Prostate gland (tissue), 2 donors: ENCODE results near the gene SLC25A53.
"Not testable (repeated sequence)": the region's sequence is repeated elsewhere in the genome, so short reads cannot be mapped to it uniquely, and the experiment has no call there.

ENCODE experiments used
- CTCF ChIP-seq, 4 experiments: fragments of 200-600 bp in 2 of 4; fragments of 450-650 bp in 2 of 4; sonication (generic) in 2 of 4; IDR thresholded peaks; 1 replicate in 3 of 4; 2 replicates in 1 of 4; pipeline ENCODE4 v1.5.1; 2016 to 2019; ENCODE audit warnings: antibody characterized with exemption in 4 of 4, mild to moderate bottlenecking in 2 of 4, moderate library complexity in 2 of 4
- POLR2A ChIP-seq: fragments of 450-650 bp; IDR thresholded peaks from one replicate; pipeline ENCODE4 v1.6.1; 2016; ENCODE audit warnings: antibody characterized with exemption, mild to moderate bottlenecking
- POLR2AphosphoS5 ChIP-seq: sonication (generic); formaldehyde crosslinking; IDR thresholded peaks from one replicate; pipeline ENCODE4 v1.6.1; 2017; ENCODE audit warnings: antibody characterized with exemption

- not testable (repeated sequence) for TF ChIP-seq POLR2AphosphoS5; CTCF (IDR thresholded peaks at IDR 0.05); POLR2A
Measured at GRCh38 chrX:104110491-104111240, 46.1 kb downstream of the SLC25A53 start.
